Caco-2 (cell line): Measurements from ENCODE around the gene ZCCHC3. TPM values are rescaled to one million over a fixed set of nuclear protein-coding genes. Genes with fewer than 3 reads are reported as not detected.

ENCODE experiments used
- BruUV-seq: library from RNA; stranded (reverse); fragments of 400-500 nt; replicated peaks from 2 replicates; lab custom pipeline; 2021; lab: Mats Ljungman, UMichigan
- CTCF ChIA-PET: fragments of 300-600 bp; sonication (Branson Sonifier 250); formaldehyde crosslinking; loops from one replicate; lab custom pipeline; 2022; ENCODE audit warnings: antibody characterized with exemption; lab: Charles Lee
- POLR2A ChIA-PET: fragments of 300-600 bp; sonication (Branson Sonifier 250); formaldehyde crosslinking; loops from one replicate; lab custom pipeline; 2022; ENCODE audit warnings: antibody characterized with exemption; lab: Charles Lee
- DNase-seq, 2 experiments: peaks; one replicate each; pipeline versions ENCODE4 v3.0.0 to v3.0.0-alpha.2; 2020 to 2022
- H3K27me3 ChIP-seq: replicated peaks from 2 replicates; pipeline ENCODE4 v1.6.0; 2011; ENCODE audit warnings: low read length; ENCODE audit not compliant: control insufficient read depth, insufficient read depth
- H3K36me3 ChIP-seq: 2 replicates; pipeline ENCODE4 v1.5.1; 2011; ENCODE audit warnings: low read length; ENCODE audit not compliant: control insufficient read depth, insufficient read depth
- H3K4me1 ChIP-seq: fragments of 250-450 bp; sonication (Bioruptor Pico); 2 replicates; pipeline ENCODE4 v1.5.1; 2020; ENCODE audit warnings: mild to moderate bottlenecking
- H3K4me3 ChIP-seq: 2 replicates; pipeline ENCODE4 v1.5.1; 2011; ENCODE audit warnings: low read depth, mild to moderate bottlenecking, control low read depth, low read length
- H3K9me3 ChIP-seq: fragments of 250-450 bp; sonication (Bioruptor Pico); 2 replicates; pipeline ENCODE4 v1.5.1; 2020; ENCODE audit warnings: mild to moderate bottlenecking, moderate library complexity
- H3K27ac Mint-ChIP-seq: one replicate; pipeline ENCODE4 v1.8.0; 2022; ENCODE audit warnings: mixed read lengths; ENCODE audit not compliant: unreplicated experiment
- H3K27me3 Mint-ChIP-seq: one replicate; pipeline ENCODE4 v1.8.0; 2022; ENCODE audit warnings: mixed read lengths; ENCODE audit not compliant: insufficient read depth, unreplicated experiment
- H3K36me3 Mint-ChIP-seq: one replicate; pipeline ENCODE4 v1.8.0; 2022; ENCODE audit warnings: mild to moderate bottlenecking, mixed read lengths; ENCODE audit not compliant: insufficient read depth, unreplicated experiment
- H3K4me1 Mint-ChIP-seq: one replicate; pipeline ENCODE4 v1.8.0; 2022; ENCODE audit warnings: low read depth, mixed read lengths; ENCODE audit not compliant: unreplicated experiment
- H3K4me3 Mint-ChIP-seq: one replicate; pipeline ENCODE4 v1.8.0; 2022; ENCODE audit warnings: mild to moderate bottlenecking, moderate library complexity, mixed read lengths; ENCODE audit not compliant: unreplicated experiment
- H3K9me3 Mint-ChIP-seq: one replicate; pipeline ENCODE4 v1.8.0; 2022; ENCODE audit warnings: mixed read lengths; ENCODE audit not compliant: unreplicated experiment
- CTCF ChIP-seq, 2 experiments: fragments of 200-600 bp in 1 of 2; IDR thresholded peaks; 1 replicate in 1 of 2; 2 replicates in 1 of 2; pipeline versions ENCODE4 v1.5.1 to v1.8.0; 2011 to 2022; ENCODE audit warnings: antibody characterized with exemption in 1 of 2, control low read depth in 1 of 2, inconsistent platforms in 1 of 2, low read depth in 1 of 2, low read length in 1 of 2, mild to moderate bottlenecking in 1 of 2, moderate library complexity in 1 of 2; ENCODE audit not compliant: insufficient read depth in 1 of 2, severe bottlenecking in 1 of 2, unreplicated experiment in 1 of 2
- intact Hi-C: fragments of 100-400 bp; cut with micrococcal nuclease; formaldehyde crosslinking; loops from one replicate; pipeline ENCODE4 v1.10.0; 2022; ENCODE audit not compliant: unreplicated experiment
- total RNA-seq: library from RNA; stranded (reverse); gene quantifications from 2 replicates; pipeline ENCODE4 v1.2.3, GENCODE V29; 2022

ZCCHC3 gene
- total RNA-seq, 1 experiment from 2014 or later: 37.2 TPM

GRCh38 chr20:277496-277781 is 19.9 kb upstream of the ZCCHC3 start:
- CTCF ChIA-PET: no interaction called here

GRCh38 chr20:278181-278580 is 19.2 kb upstream of the ZCCHC3 start:
- POLR2A ChIA-PET: no interaction called here
- CTCF ChIA-PET: no interaction called here

More at GRCh38 chr20:277496-277781, 19.9 kb upstream of the ZCCHC3 start:
- Histone ChIP-seq H3K9me3 (no peaks in the 10 kb centered on the region), H3K4me3 (no peak overlapping the region), H3K27me3 (no peaks in the 10 kb centered on the region), H3K4me1 (no peaks in the 10 kb centered on the region), H3K36me3 (peaks cover 4% of the 10 kb centered on the region)
- no peak for TF ChIP-seq CTCF (IDR thresholded peaks at IDR 0.05; ENCODE audit: insufficient read depth in 1 of 2, low read depth in 1 of 2, low read length in 1 of 2, severe bottlenecking in 1 of 2, unreplicated experiment in 1 of 2)
- intact Hi-C loops: no loop called here
- DNase-seq: peak in 1 of 2 experiments; percentile 15
- BruUV-seq: no TSS peak
- Mint-ChIP-seq H3K9me3 (no peaks in the 10 kb centered on the region), H3K27ac (no peak overlapping the region), H3K27me3 (no peaks in the 10 kb centered on the region), H3K4me1 (no peaks in the 10 kb centered on the region), H3K36me3 (peaks cover 14% of the 10 kb centered on the region), H3K4me3 (no peak overlapping the region)
- POLR2A ChIA-PET: no interaction called here

GRCh38 chr20:278607-279571 is 18.5 kb upstream of the ZCCHC3 start:
- Mint-ChIP-seq H3K36me3 (peaks cover 9% of the 10 kb centered on the region), H3K4me3 (no peak overlapping the region), H3K9me3 (no peaks in the 10 kb centered on the region), H3K27me3 (no peaks in the 10 kb centered on the region), H3K4me1 (no peaks in the 10 kb centered on the region), H3K27ac (no peak overlapping the region)
- ChIA-PET CTCF (no interaction called here), POLR2A (no interaction called here)
- BruUV-seq: no TSS peak
- no peak for TF ChIP-seq CTCF (IDR thresholded peaks at IDR 0.05; ENCODE audit: insufficient read depth in 1 of 2, low read depth in 1 of 2, low read length in 1 of 2, severe bottlenecking in 1 of 2, unreplicated experiment in 1 of 2)
- Histone ChIP-seq H3K9me3 (no peaks in the 10 kb centered on the region), H3K4me1 (no peaks in the 10 kb centered on the region), H3K27me3 (no peaks in the 10 kb centered on the region), H3K36me3 (peaks cover 4% of the 10 kb centered on the region), H3K4me3 (no peak overlapping the region)
- intact Hi-C loops: no loop called here
- DNase-seq: peak in 1 of 2 experiments; percentile 27

More at GRCh38 chr20:278181-278580, 19.2 kb upstream of the ZCCHC3 start:
- Histone ChIP-seq H3K4me3 (no peak overlapping the region), H3K27me3 (no peaks in the 10 kb centered on the region), H3K4me1 (no peaks in the 10 kb centered on the region), H3K9me3 (no peaks in the 10 kb centered on the region), H3K36me3 (peaks cover 4% of the 10 kb centered on the region)
- peak in 1 of 2 experiments; percentile 17 for DNase-seq
- H3K27ac Mint-ChIP-seq: no peak overlapping the region
- H3K36me3 Mint-ChIP-seq: peaks cover 9% of the 10 kb centered on the region
- H3K9me3 Mint-ChIP-seq: no peaks in the 10 kb centered on the region
- H3K27me3 Mint-ChIP-seq: no peaks in the 10 kb centered on the region
- H3K4me3 Mint-ChIP-seq: no peak overlapping the region
- intact Hi-C loops: no loop called here
- BruUV-seq: no TSS peak
- H3K4me1 Mint-ChIP-seq: no peaks in the 10 kb centered on the region
- no peak for TF ChIP-seq CTCF (IDR thresholded peaks at IDR 0.05; ENCODE audit: insufficient read depth in 1 of 2, low read depth in 1 of 2, low read length in 1 of 2, severe bottlenecking in 1 of 2, unreplicated experiment in 1 of 2)
